ENCODE results near the gene IGFBP1. TPM values are rescaled to one million over a fixed set of nuclear protein-coding genes. Genes with fewer than 3 reads are reported as not detected.

IGFBP1 gene
- polyA plus RNA-seq, 1 donor from 2014 or later: not detected

- Histone ChIP-seq H3K9me3 (ENCODE audit: low read length) (peaks cover 2% of the 10 kb centered on the region), H3K27me3 (ENCODE audit: insufficient read depth, low read depth, low read length) (no peaks in the 10 kb centered on the region), H3K27ac (ENCODE audit: low read length) (no peak within 1 kb of the TSS), H3K9me2 (ENCODE audit: insufficient read depth, low read length) (no peaks in the 10 kb centered on the region), H3K9ac (ENCODE audit: low read length) (no peak within 1 kb of the TSS), H3K36me3 (ENCODE audit: insufficient read depth, low read length) (no peaks in the 10 kb centered on the region), H4K20me1 (ENCODE audit: insufficient read depth) (no peaks in the 10 kb centered on the region), H2AFZ (ENCODE audit: low read depth, low read length) (no peak within 1 kb of the TSS), H3K79me2 (replicated peaks; ENCODE audit: insufficient read depth, low read length) (no peaks in the 10 kb centered on the region), H3K4me2 (ENCODE audit: low read length) (no peak within 1 kb of the TSS), H3K4me3 (ENCODE audit: low read length) (no peak within 1 kb of the TSS), H3F3A (ENCODE audit: insufficient read depth, low read length, poor library complexity, severe bottlenecking) (no peaks in the 10 kb centered on the region)
- TF ChIP-seq SMC3 (conservative IDR thresholded peaks at IDR 0.05; ENCODE audit: poor library complexity) (no peak), CTCF (IDR thresholded peaks at IDR 0.05; ENCODE audit: poor library complexity, severe bottlenecking) (no peak), EP300 (conservative IDR thresholded peaks at IDR 0.05; ENCODE audit: poor library complexity, severe bottlenecking) (no peak), EZH2 (IDR thresholded peaks at IDR 0.05; ENCODE audit: borderline replicate concordance, insufficient read depth, low read length, poor library complexity, severe bottlenecking) (no peak), RAD21 (conservative IDR thresholded peaks at IDR 0.05) (no peak), TAF1 (IDR thresholded peaks at IDR 0.05; ENCODE audit: low read depth) (no peak), REST (IDR thresholded peaks at IDR 0.05; ENCODE audit: borderline replicate concordance) (no peak), MXI1 (conservative IDR thresholded peaks at IDR 0.05; ENCODE audit: poor library complexity, severe bottlenecking) (no peak), POLR2AphosphoS5 (IDR thresholded peaks at IDR 0.05) (no peak)
Observed at GRCh38 chr7:45873035-45873354, 15.3 kb upstream of the IGFBP1 start, which contains the start of gene CCDC201. Gene CCDC201, minus strand, starts transcription at chr7:45873082. Its CDS starts 75 bp downstream, at chr7:45873007.

- H3F3A ChIP-seq (ENCODE audit: insufficient read depth, low read length, poor library complexity, severe bottlenecking): no peaks in the 10 kb centered on the region
- H3K79me2 ChIP-seq (replicated peaks; ENCODE audit: insufficient read depth, low read length): no peaks in the 10 kb centered on the region
- no peaks in the 10 kb centered on the region for H3K36me3 ChIP-seq (ENCODE audit: insufficient read depth, low read length)
- TF ChIP-seq MXI1 (conservative IDR thresholded peaks at IDR 0.05; ENCODE audit: poor library complexity, severe bottlenecking) (no peak), CTCF (IDR thresholded peaks at IDR 0.05; ENCODE audit: poor library complexity, severe bottlenecking) (no peak), SMC3 (conservative IDR thresholded peaks at IDR 0.05; ENCODE audit: poor library complexity) (no peak), REST (IDR thresholded peaks at IDR 0.05; ENCODE audit: borderline replicate concordance) (no peak), RAD21 (conservative IDR thresholded peaks at IDR 0.05) (no peak), POLR2AphosphoS5 (IDR thresholded peaks at IDR 0.05) (no peak), EP300 (conservative IDR thresholded peaks at IDR 0.05; ENCODE audit: poor library complexity, severe bottlenecking) (no peak), EZH2 (IDR thresholded peaks at IDR 0.05; ENCODE audit: borderline replicate concordance, insufficient read depth, low read length, poor library complexity, severe bottlenecking) (no peak), TAF1 (IDR thresholded peaks at IDR 0.05; ENCODE audit: low read depth) (no peak)
- H3K9ac ChIP-seq (ENCODE audit: low read length): no peak overlapping the region
- no peak overlapping the region for H3K27ac ChIP-seq (ENCODE audit: low read length)
- H3K9me2 ChIP-seq (ENCODE audit: insufficient read depth, low read length): no peaks in the 10 kb centered on the region
- no peak overlapping the region for H3K4me3 ChIP-seq (ENCODE audit: low read length)
- no peaks in the 10 kb centered on the region for H3K27me3 ChIP-seq (ENCODE audit: insufficient read depth, low read depth, low read length)
- peaks cover 5% of the 10 kb centered on the region for H3K9me3 ChIP-seq (ENCODE audit: low read length)
- no peak overlapping the region for H3K4me2 ChIP-seq (ENCODE audit: low read length)
- no peaks in the 10 kb centered on the region for H4K20me1 ChIP-seq (ENCODE audit: insufficient read depth)
- H2AFZ ChIP-seq (ENCODE audit: low read depth, low read length): no peak overlapping the region
Observed at GRCh38 chr7:45873355-45873754, 14.9 kb upstream of the IGFBP1 start.

Data from neural cell (in vitro differentiated cells).